CD4-positive, CD25-positive, alpha-beta regulatory T cell (primary cell): ENCODE results near the gene BCCIP. TPM values are rescaled to one million over a fixed set of nuclear protein-coding genes. Genes with fewer than 3 reads are reported as not detected.

Source experiments
- ATAC-seq, 2 donors: fragments of 150-1000 bp; cut with Tn5 transposase; one replicate each; pipeline ENCODE4 v1.10.0; 2021; ENCODE audit warnings: low read depth in 2 of 2, moderate number of reproducible peaks in 2 of 2, moderate library complexity in 1 of 2
- DNase-seq, 3 donors: peaks; one replicate each; pipeline versions ENCODE4 v3.0.0 to v3.0.0-alpha.2; 2012 to 2022; ENCODE audit warnings: mixed read lengths in 1 of 3
- H3K27ac ChIP-seq: one replicate; pipeline ENCODE4 v1.7.0; 2013; ENCODE audit warnings: mild to moderate bottlenecking, low read length; ENCODE audit not compliant: insufficient read depth, poor library complexity, severe bottlenecking
- H3K27me3 ChIP-seq: one replicate; pipeline ENCODE4 v1.7.0; 2013; ENCODE audit warnings: low read length; ENCODE audit not compliant: control insufficient read depth, insufficient read depth
- H3K36me3 ChIP-seq: one replicate; pipeline ENCODE4 v1.7.0; 2013; ENCODE audit warnings: mild to moderate bottlenecking, low read length, moderate library complexity; ENCODE audit not compliant: control insufficient read depth, insufficient read depth
- H3K4me1 ChIP-seq: 2 replicates; pipeline ENCODE4 v1.7.0; 2013; ENCODE audit warnings: mild to moderate bottlenecking, low read length; ENCODE audit not compliant: insufficient read depth, control insufficient read depth, poor library complexity, severe bottlenecking
- H3K4me3 ChIP-seq: one replicate; pipeline ENCODE4 v1.7.0; 2013; ENCODE audit warnings: low read depth, mild to moderate bottlenecking, low read length, moderate library complexity
- H3K9me3 ChIP-seq, 2 experiments: 1 replicate in 1 of 2; 2 replicates in 1 of 2; pipeline ENCODE4 v1.7.0; 2013; ENCODE audit warnings: low read length in 2 of 2, mild to moderate bottlenecking in 1 of 2, moderate library complexity in 1 of 2; ENCODE audit not compliant: control insufficient read depth in 2 of 2
- H3K27ac Mint-ChIP-seq, 3 donors: one replicate each; pipeline ENCODE4 v1.8.0; 2020 to 2022; ENCODE audit warnings: mild to moderate bottlenecking in 3 of 3, mixed read lengths in 3 of 3, moderate library complexity in 2 of 3
- H3K27me3 Mint-ChIP-seq: one replicate; pipeline ENCODE4 v1.8.0; 2022; ENCODE audit warnings: mild to moderate bottlenecking, mixed read lengths
- H3K36me3 Mint-ChIP-seq: one replicate; pipeline ENCODE4 v1.8.0; 2020; ENCODE audit warnings: mixed read lengths
- H3K4me1 Mint-ChIP-seq, 4 donors: one replicate each; pipeline ENCODE4 v1.8.0; 2020 to 2022; ENCODE audit warnings: mixed read lengths in 4 of 4, mild to moderate bottlenecking in 1 of 4
- H3K4me3 Mint-ChIP-seq, 4 donors: one replicate each; pipeline ENCODE4 v1.8.0; 2020 to 2022; ENCODE audit warnings: mild to moderate bottlenecking in 4 of 4, mixed read lengths in 4 of 4, moderate library complexity in 3 of 4
- H3K9me3 Mint-ChIP-seq, 7 donors: one replicate each; pipeline ENCODE4 v1.8.0; 2020 to 2022; ENCODE audit warnings: mixed read lengths in 7 of 7, mild to moderate bottlenecking in 3 of 7, moderate library complexity in 2 of 7
- polyA plus RNA-seq, 4 donors: library from polyadenylated mRNA; unstranded; fragments of 300-500 nt; fragmentation: Illumina TruSeq; gene quantifications; one replicate each; pipeline ENCODE4 v1.2.3, GENCODE V29; 2021
- total RNA-seq: library from RNA; stranded (reverse); gene quantifications from one replicate; pipeline ENCODE4 v1.2.3, GENCODE V29; 2022

The BCCIP gene
- total and polyA plus RNA-seq, 5 donors from 2014 or later = 34.0 to 89.9 (median 76.6) TPM

DNA sequence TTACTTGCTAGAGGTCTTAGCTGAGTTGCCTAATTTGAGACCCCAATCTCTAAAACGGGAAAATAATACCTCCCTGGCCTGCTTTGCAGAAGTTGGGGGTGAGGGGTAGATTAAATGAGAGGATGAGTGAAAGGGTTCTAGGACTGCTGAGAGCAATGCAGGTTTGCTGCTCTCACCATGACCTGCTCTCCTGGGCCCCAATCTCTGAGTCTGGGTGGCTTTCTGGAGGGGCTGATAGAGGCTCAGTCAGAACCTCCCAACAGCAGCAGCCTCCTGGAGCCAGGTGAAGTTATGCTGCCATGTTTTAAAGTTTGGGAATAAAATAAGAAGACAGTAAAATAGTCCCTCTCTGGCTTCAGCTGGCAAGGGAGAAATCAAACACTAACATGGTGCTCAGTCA is 7.6 kb upstream of the BCCIP start:
- Histone ChIP-seq H3K36me3 (peaks cover 37% of the 10 kb centered on the region), H3K27ac (no peak overlapping the region), H3K9me3 (no peaks in the 10 kb centered on the region), H3K4me1 (no peaks in the 10 kb centered on the region), H3K27me3 (no peaks in the 10 kb centered on the region), H3K4me3 (no peak overlapping the region)
- ATAC-seq = no peak
- Mint-ChIP-seq H3K9me3 (no peaks in the 10 kb centered on the region), H3K4me3 (no peak overlapping the region), H3K27ac (peak overlapping the region in 1 of 3 donors; percentile 74), H3K27me3 (no peaks in the 10 kb centered on the region), H3K36me3 (peaks cover 30% of the 10 kb centered on the region), H3K4me1 (peaks cover under 1 to 21% (median 8%) of the 10 kb centered on the region in 4 donors)
- no peak for DNase-seq

DNA sequence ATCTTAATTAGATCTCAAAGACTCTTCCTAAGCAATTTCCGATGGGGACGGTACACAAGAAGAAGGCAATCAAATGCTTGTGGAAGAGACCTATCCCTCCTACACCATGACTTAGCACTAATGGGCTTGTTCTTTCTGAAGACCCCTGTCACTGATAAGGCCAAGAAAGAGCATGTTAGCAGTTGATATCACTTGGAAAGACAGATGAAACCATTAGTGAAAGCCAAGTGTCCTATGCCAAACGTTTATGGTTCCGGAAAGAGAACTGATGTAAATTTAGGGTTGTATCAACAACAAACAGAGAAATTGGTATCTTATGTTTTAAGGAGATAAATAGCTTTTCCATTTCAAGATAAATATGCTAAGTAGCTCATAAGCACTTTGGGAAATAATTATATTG is 6.8 kb upstream of the BCCIP start:
- Mint-ChIP-seq H3K9me3 (no peaks in the 10 kb centered on the region), H3K4me1 (peaks cover 5 to 29% (median 12%) of the 10 kb centered on the region in 4 donors), H3K27me3 (no peaks in the 10 kb centered on the region), H3K36me3 (peaks cover 26% of the 10 kb centered on the region), H3K27ac (peak overlapping the region in 1 of 3 donors; percentile 59), H3K4me3 (no peak overlapping the region)
- DNase-seq (no peak), ATAC-seq (no peak)
- H3K4me3 ChIP-seq = no peak overlapping the region
- H3K9me3 ChIP-seq = no peaks in the 10 kb centered on the region
- H3K27ac ChIP-seq = no peak overlapping the region
- peaks cover 36% of the 10 kb centered on the region for H3K36me3 ChIP-seq
- H3K4me1 ChIP-seq = no peaks in the 10 kb centered on the region
- H3K27me3 ChIP-seq = no peaks in the 10 kb centered on the region

GRCh38 chr10:125817337-125817946 is 5.9 kb upstream of the BCCIP start:
- H3K36me3 ChIP-seq = peaks cover 31% of the 10 kb centered on the region
- no peak for ATAC-seq
- H3K9me3 ChIP-seq = no peaks in the 10 kb centered on the region
- H3K27me3 ChIP-seq = no peaks in the 10 kb centered on the region
- H3K27ac ChIP-seq = no peak overlapping the region
- no peaks in the 10 kb centered on the region for H3K27me3 Mint-ChIP-seq
- peaks cover 8% of the 10 kb centered on the region for H3K4me1 ChIP-seq
- no peaks in the 10 kb centered on the region for H3K9me3 Mint-ChIP-seq
- H3K4me3 ChIP-seq = no peak overlapping the region
- H3K27ac Mint-ChIP-seq = no peak overlapping the region
- peaks cover 9 to 35% (median 16%) of the 10 kb centered on the region in 4 donors for H3K4me1 Mint-ChIP-seq
- no peak overlapping the region for H3K4me3 Mint-ChIP-seq
- DNase-seq = no peak
- peaks cover 22% of the 10 kb centered on the region for H3K36me3 Mint-ChIP-seq

- H3K4me3 ChIP-seq = no peak overlapping the region
- no peaks in the 10 kb centered on the region for H3K9me3 Mint-ChIP-seq
Measured at GRCh38 chr10:125820701-125821100, 2.6 kb upstream of the BCCIP start.

DNA sequence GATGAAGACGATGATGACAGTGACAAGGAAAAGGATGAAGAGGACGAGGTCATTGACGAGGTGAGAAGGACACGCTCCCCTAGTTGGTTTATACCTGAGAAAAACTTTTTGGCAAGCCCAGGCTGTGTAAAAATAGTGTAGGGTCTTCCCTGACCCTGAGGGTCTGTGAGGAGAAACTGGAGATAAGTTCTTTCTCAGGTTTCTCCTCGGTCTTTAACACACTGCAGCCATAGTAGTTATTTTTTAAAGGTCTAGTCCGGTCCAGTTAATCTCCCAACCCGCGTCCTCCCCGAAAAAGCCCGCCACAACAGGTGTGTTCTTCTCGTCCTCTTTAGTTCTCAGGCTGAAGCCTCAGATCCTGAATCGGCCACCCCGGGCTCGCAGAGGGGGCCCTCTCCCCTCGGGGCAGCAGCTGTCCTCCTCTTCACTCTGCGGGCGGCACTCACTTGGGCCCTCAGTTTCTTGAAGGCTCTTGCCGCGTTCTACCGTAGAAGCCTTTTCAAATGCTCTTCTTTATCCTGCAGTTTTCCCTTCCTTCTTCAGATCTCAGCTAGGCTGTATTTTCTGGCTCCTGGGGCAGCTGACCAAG is 411 bp downstream of the BCCIP start:
- Mint-ChIP-seq H3K27ac (no peak overlapping the region), H3K9me3 (no peaks in the 10 kb centered on the region), H3K4me1 (peaks cover 20 to 27% (median 24%) of the 10 kb centered on the region in 4 donors), H3K4me3 (no peak overlapping the region), H3K27me3 (no peaks in the 10 kb centered on the region), H3K36me3 (peaks cover 13% of the 10 kb centered on the region)
- no peak for ATAC-seq
- no peaks in the 10 kb centered on the region for H3K9me3 ChIP-seq
- peaks cover 20% of the 10 kb centered on the region for H3K36me3 ChIP-seq
- no peaks in the 10 kb centered on the region for H3K27me3 ChIP-seq
- peak overlapping the region; percentile 100 for H3K4me3 ChIP-seq
- H3K27ac ChIP-seq = peak overlapping the region; percentile 88
- DNase-seq = peak in 2 of 3 donors; percentile 20 to 21
- peaks cover 34% of the 10 kb centered on the region for H3K4me1 ChIP-seq

More at GRCh38 chr10:125820701-125821100, 2.6 kb upstream of the BCCIP start:
- Histone ChIP-seq H3K4me1 (peaks cover 34% of the 10 kb centered on the region), H3K36me3 (peaks cover 8% of the 10 kb centered on the region), H3K27me3 (no peaks in the 10 kb centered on the region), H3K9me3 (no peaks in the 10 kb centered on the region), H3K27ac (no peak overlapping the region)
- Mint-ChIP-seq H3K4me3 (peak overlapping the region in 2 of 4 donors; percentile 71 to 74), H3K27ac (peak overlapping the region in 1 of 3 donors; percentile 73), H3K36me3 (no peaks in the 10 kb centered on the region), H3K4me1 (peaks cover 12 to 33% (median 18%) of the 10 kb centered on the region in 4 donors), H3K27me3 (no peaks in the 10 kb centered on the region)
- ATAC-seq (no peak), DNase-seq (no peak)

DNA sequence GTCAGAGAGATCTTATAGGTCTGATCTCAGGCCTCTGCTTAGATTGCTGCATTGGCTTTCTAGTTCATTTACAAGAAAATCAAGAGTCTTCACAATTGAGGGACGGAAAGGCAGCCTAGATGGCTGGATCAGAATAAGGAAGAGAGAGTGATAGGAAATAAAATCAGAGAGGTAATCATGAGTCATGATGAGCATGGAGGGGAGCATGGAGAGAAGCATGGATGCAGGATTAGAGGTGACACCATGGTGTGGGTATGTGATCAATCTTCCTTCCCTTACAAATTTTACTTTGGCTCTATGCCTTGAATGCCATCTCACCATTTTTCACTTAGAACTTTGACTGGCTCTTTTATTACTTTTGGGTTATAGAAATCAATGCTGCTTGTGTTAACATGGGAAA is 1.4 kb downstream of the BCCIP start:
- Mint-ChIP-seq H3K36me3 (peaks cover 21% of the 10 kb centered on the region), H3K4me1 (peaks cover 20 to 31% (median 24%) of the 10 kb centered on the region in 4 donors), H3K4me3 (no peak overlapping the region), H3K9me3 (no peaks in the 10 kb centered on the region), H3K27me3 (no peaks in the 10 kb centered on the region), H3K27ac (no peak overlapping the region)
- Histone ChIP-seq H3K27me3 (no peaks in the 10 kb centered on the region), H3K4me1 (peaks cover 34% of the 10 kb centered on the region), H3K4me3 (peak overlapping the region; percentile 100), H3K27ac (no peak overlapping the region), H3K36me3 (peaks cover 30% of the 10 kb centered on the region), H3K9me3 (no peaks in the 10 kb centered on the region)
- no peak for DNase-seq
- no peak for ATAC-seq

GRCh38 chr10:125827133-125827532 is 3.8 kb downstream of the BCCIP start:
- ATAC-seq (no peak), DNase-seq (no peak)
- peaks cover 32% of the 10 kb centered on the region for H3K36me3 Mint-ChIP-seq
- H3K27ac Mint-ChIP-seq = peak overlapping the region in 1 of 3 donors; percentile 21
- Histone ChIP-seq H3K27ac (no peak overlapping the region), H3K4me3 (no peak overlapping the region), H3K36me3 (peaks cover 54% of the 10 kb centered on the region), H3K27me3 (no peaks in the 10 kb centered on the region), H3K9me3 (no peaks in the 10 kb centered on the region), H3K4me1 (peaks cover 29% of the 10 kb centered on the region)
- H3K27me3 Mint-ChIP-seq = no peaks in the 10 kb centered on the region
- H3K9me3 Mint-ChIP-seq = no peaks in the 10 kb centered on the region
- peaks cover 9 to 14% (median 12%) of the 10 kb centered on the region in 4 donors for H3K4me1 Mint-ChIP-seq
- H3K4me3 Mint-ChIP-seq = peak overlapping the region in 2 of 4 donors; percentile 46 to 61

DNA sequence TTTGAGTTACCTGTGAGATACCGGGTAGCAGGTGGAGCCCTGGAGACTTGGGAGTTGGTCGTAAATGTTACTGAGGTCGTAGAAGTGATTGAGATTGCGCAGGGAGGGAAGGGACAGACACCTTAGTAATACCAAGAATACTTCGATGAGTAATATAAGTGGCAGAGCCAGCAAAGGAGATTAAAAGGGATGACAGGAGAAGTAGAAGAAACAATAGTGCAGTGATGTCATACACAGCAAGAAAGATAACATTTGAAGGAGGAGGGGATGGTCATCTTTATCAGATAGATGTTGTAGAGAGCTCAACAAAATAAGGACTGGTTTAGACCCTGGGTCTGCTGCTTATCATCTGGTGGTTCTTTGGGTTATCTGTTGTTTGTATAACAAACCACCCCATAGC is 5.0 kb downstream of the BCCIP start:
- Mint-ChIP-seq H3K4me1 (peaks cover 8 to 14% (median 12%) of the 10 kb centered on the region in 4 donors), H3K27me3 (no peaks in the 10 kb centered on the region), H3K4me3 (peak overlapping the region in 1 of 4 donors; percentile 24), H3K9me3 (no peaks in the 10 kb centered on the region), H3K36me3 (peaks cover 32% of the 10 kb centered on the region), H3K27ac (peak overlapping the region in 1 of 3 donors; percentile 29)
- Histone ChIP-seq H3K27me3 (no peaks in the 10 kb centered on the region), H3K4me3 (no peak overlapping the region), H3K27ac (no peak overlapping the region), H3K4me1 (peaks cover 21% of the 10 kb centered on the region), H3K9me3 (no peaks in the 10 kb centered on the region), H3K36me3 (peaks cover 66% of the 10 kb centered on the region)
- DNase-seq = no peak
- ATAC-seq = no peak
